ENCODE measurements around the gene CES5A. TPM values are rescaled to one million over a fixed set of nuclear protein-coding genes. Genes with fewer than 3 reads are reported as not detected.

CES5A gene
- total RNA-seq, 1 donor from 2014 or later: not detected

GRCh38 chr16:55907661-55908060 is 32.5 kb upstream of the CES5A start:
- Histone ChIP-seq H3K27me3 (no peaks in the 10 kb centered on the region), H3K36me3 (no peaks in the 10 kb centered on the region), H3K27ac (no peak overlapping the region), H3K4me1 (no peaks in the 10 kb centered on the region), H3K9me3 (peaks cover 0 to 4% of the 10 kb centered on the region in 2 donors), H3K4me3 (no peak overlapping the region)
- intact Hi-C loops (cut with DNase I): no loop called here
- no peak for DNase-seq (ENCODE audit: low spot score in 2 of 2)
- TF ChIP-seq CTCF (IDR thresholded peaks at IDR 0.05): no peak

GRCh38 chr16:55906123-55906522 is 30.9 kb upstream of the CES5A start:
- Histone ChIP-seq H3K9me3 (peaks cover 0 to 4% of the 10 kb centered on the region in 2 donors), H3K36me3 (no peaks in the 10 kb centered on the region), H3K27me3 (no peaks in the 10 kb centered on the region), H3K4me3 (no peak overlapping the region), H3K4me1 (no peaks in the 10 kb centered on the region), H3K27ac (no peak overlapping the region)
- no peak for DNase-seq (ENCODE audit: low spot score in 2 of 2)
- no peak for TF ChIP-seq CTCF (IDR thresholded peaks at IDR 0.05)
- intact Hi-C loops (cut with DNase I): no loop called here

- Histone ChIP-seq H3K36me3 (no peaks in the 10 kb centered on the region), H3K4me3 (no peak overlapping the region), H3K27me3 (no peaks in the 10 kb centered on the region), H3K27ac (no peak overlapping the region), H3K4me1 (no peaks in the 10 kb centered on the region), H3K9me3 (peaks cover 0 to 4% of the 10 kb centered on the region in 2 donors)
- no peak for TF ChIP-seq CTCF (IDR thresholded peaks at IDR 0.05)
- intact Hi-C loops (cut with DNase I): no loop called here
- DNase-seq (ENCODE audit: low spot score in 2 of 2): no peak
Observed at GRCh38 chr16:55905651-55906050, 30.5 kb upstream of the CES5A start.

GRCh38 chr16:55901566-55902217 is 26.5 kb upstream of the CES5A start:
- H3K27ac ChIP-seq: no peak overlapping the region
- DNase-seq (ENCODE audit: low spot score in 2 of 2): no peak
- no peaks in the 10 kb centered on the region for H3K27me3 ChIP-seq
- TF ChIP-seq CTCF (IDR thresholded peaks at IDR 0.05): no peak
- H3K9me3 ChIP-seq: peaks cover 0 to 4% of the 10 kb centered on the region in 2 donors
- H3K4me3 ChIP-seq: no peak overlapping the region
- H3K4me1 ChIP-seq: no peaks in the 10 kb centered on the region
- intact Hi-C loops (cut with DNase I): no loop called here
- no peaks in the 10 kb centered on the region for H3K36me3 ChIP-seq

GRCh38 chr16:55900616-55901393 is 25.6 kb upstream of the CES5A start:
- H3K36me3 ChIP-seq: no peaks in the 10 kb centered on the region
- H3K4me1 ChIP-seq: no peaks in the 10 kb centered on the region
- H3K9me3 ChIP-seq: peaks cover 0 to 4% of the 10 kb centered on the region in 2 donors
- no peak overlapping the region for H3K27ac ChIP-seq
- H3K27me3 ChIP-seq: no peaks in the 10 kb centered on the region
- no peak for DNase-seq (ENCODE audit: low spot score in 2 of 2)
- TF ChIP-seq CTCF (IDR thresholded peaks at IDR 0.05): no peak
- H3K4me3 ChIP-seq: no peak overlapping the region
- intact Hi-C loops (cut with DNase I): no loop called here

Measured in ascending aorta (tissue), 2 donors.